SW480 (cell line): ENCODE measurements around the gene IKZF3.
A peak's percentile ranks its signal among the peaks of the same experiment; 100 is the strongest.
"Not testable (repeated sequence)": the region's sequence is repeated elsewhere in the genome, so short reads cannot be mapped to it uniquely, and the experiment has no call there.

Experiments
- DNase-seq: peaks from one replicate; pipeline ENCODE4 v3.0.0-alpha.2; 2016; ENCODE audit warnings: low spot score

Gene IKZF3

DNA sequence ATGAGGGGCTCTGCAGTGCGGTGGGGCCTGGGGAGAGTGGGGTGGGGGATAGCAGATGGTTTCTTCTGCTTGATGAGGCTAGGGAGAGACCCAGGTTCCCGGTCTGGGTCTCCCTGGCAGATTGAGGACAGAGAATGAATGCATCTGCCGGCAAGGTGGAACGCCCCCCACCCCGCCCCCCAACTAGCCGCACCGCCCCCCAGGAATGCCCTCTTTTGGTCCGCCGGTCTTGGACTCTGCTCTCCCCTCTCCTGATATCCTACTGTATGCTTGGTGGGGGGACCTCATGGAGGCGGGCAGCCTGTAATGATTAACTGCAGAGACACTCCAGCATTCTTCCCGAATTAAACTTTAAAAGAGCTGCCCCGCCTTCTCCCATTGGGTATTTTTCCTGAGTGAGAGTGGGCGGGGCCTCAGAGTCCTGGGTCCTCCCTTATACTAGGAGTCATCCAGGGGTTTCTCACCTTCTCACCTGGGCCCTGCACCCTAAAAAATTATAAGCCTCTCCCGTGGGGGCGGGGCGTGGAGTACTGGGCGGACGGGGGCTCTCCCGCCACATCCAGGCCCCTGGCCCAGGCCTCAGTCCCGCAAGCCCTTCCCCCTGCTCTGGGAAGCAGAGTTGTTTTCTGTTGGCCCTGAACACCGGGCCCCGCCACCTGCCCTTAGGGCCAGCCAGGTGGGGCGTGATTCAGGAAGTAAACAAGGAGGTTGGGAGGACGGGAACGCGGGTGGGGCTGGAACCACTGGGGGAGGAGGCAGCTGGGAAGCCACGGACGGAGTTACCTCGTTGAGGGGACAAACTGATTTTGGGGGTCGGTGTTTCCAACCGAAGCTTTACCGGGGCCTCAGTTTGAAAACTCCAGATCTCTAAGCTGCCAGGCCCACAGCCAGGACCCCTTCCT lies 124.9 kb downstream of the IKZF3 start:
- peak; percentile 95 for DNase-seq

DNA sequence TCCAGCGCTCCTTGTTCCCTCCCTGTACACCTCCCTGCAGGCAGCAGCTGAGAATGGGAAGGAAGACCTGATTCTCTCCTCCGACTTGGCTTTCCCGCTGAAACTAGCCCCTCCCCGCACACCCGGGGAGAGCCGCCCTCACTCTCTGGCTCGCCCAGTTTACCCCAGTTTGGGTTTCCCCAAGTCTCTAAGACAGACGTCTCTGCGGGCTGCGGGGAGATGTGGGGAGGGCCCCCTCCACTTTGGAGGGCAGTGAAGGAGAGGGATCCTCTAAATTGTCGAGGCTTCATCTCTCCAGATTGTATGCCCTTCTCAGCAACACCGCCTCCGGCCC lies 125.6 kb downstream of the IKZF3 start:
- peak; percentile 70 for DNase-seq

GRCh38 chr17:39737760-39738567 lies 126.1 kb downstream of the IKZF3 start, which contains the start of gene GRB7:
Gene GRB7 (plus strand): TSS chr17:39737938. CDS start chr17:39742302, 4,364 bp downstream.
- DNase-seq: peak; percentile 80

DNA sequence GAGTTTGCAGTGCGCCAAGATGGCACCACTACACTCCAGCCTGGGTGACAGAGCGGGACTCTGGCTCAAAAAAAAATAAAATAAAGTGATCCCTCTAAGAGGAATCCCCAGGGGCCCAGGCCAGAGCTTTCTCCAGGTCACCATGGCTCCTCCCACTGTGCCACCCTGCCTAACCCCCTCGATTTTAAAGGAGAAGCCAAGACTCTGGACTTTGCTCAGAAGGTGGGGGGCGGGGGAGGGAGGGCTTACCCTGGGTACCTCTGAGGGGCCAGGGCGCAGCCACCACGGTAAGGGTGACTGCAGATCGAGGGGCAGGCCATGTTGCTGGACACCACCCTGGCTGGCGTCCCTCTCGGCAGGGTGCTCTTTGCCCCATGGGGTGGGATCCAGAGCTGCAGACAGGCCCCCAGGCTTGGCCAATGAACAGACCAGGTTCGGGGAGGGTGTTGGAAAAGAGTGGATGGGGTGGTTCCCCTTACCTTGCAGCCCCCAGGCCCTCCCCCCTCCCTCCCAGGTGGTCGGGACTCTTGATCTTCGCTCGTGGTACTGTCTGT lies 126.8 kb downstream of the IKZF3 start:
- DNase-seq: no peak

- DNase-seq: peak; percentile 86
Measured at GRCh38 chr17:39736319-39737165, 127.6 kb downstream of the IKZF3 start.

- no peak for DNase-seq
Measured at GRCh38 chr17:39735882-39736281, 128.2 kb downstream of the IKZF3 start.

GRCh38 chr17:39732586-39732985 lies 131.5 kb downstream of the IKZF3 start:
- DNase-seq: no peak

GRCh38 chr17:39730095-39730921 lies 133.8 kb downstream of the IKZF3 start, which contains the start of gene MIEN1:
Gene MIEN1 (minus strand): TSS chr17:39730532. CDS start chr17:39730495, 37 bp downstream.
- peak; percentile 75 for DNase-seq

GRCh38 chr17:39729280-39729851 lies 134.7 kb downstream of the IKZF3 start:
- no peak for DNase-seq

- DNase-seq: no peak
Measured at GRCh38 chr17:39727556-39727955, 136.6 kb downstream of the IKZF3 start.

- DNase-seq: no peak
Measured at GRCh38 chr17:39726617-39727016, 137.5 kb downstream of the IKZF3 start.

GRCh38 chr17:39725923-39726322 lies 138.2 kb downstream of the IKZF3 start:
- not testable (repeated sequence) for DNase-seq

- no peak for DNase-seq
Measured at GRCh38 chr17:39724731-39725130, 139.4 kb downstream of the IKZF3 start.

DNA sequence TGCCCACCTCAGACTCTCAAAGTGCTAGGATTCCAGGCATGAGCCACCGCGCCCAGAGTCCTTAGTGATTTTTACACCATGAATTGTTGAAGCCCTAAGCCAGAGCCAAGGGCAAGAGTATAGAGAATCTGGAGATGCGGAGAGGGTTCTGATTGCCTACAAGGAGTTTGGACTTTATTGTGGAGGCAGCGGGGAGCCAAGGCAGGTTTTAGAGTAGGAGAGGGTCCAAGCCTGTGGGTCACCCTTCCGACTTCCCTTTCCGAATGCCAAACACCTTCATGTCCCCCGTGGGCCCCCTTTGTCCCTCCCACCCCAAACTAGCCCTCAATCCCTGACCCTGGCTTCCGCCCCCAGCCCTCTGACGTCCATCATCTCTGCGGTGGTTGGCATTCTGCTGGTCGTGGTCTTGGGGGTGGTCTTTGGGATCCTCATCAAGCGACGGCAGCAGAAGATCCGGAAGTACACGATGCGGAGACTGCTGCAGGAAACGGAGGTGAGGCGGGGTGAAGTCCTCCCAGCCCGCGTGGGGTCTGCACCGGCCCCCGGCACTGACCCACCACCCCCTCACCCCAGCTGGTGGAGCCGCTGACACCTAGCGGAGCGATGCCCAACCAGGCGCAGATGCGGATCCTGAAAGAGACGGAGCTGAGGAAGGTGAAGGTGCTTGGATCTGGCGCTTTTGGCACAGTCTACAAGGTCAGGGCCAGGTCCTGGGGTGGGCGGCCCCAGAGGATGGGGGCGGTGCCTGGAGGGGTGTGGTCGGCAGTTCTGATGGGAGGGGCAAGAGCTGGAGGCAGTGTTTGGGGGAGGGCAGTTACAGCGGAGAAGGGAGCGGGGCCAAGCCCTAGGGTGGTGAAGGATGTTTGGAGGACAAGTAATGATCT lies 140.9 kb downstream of the IKZF3 start:
- no peak for DNase-seq

DNA sequence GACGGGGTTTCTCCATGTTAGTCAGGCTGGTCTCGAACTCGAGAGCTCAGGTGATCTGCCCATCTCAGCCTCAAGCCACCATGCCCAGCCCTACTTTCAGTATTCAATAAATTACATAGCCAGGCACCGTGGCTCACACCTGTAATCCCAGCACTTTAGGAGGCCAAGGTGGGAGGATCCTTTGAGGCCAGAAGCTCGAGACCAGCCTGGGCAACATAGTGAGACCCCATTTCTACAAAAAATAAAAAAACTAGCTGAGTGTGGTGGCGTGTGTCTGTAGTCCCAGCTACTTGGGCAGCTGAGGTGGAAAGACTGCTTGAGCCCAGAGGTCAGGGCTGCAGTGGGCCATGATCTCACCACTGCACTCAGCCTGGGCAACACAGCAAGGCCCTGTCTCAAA lies 142.0 kb downstream of the IKZF3 start:
- no peak for DNase-seq

- DNase-seq: no peak
Measured at GRCh38 chr17:39719563-39720355, 144.4 kb downstream of the IKZF3 start.

- no peak for DNase-seq
Measured at GRCh38 chr17:39717660-39718059, 146.5 kb downstream of the IKZF3 start.

DNA sequence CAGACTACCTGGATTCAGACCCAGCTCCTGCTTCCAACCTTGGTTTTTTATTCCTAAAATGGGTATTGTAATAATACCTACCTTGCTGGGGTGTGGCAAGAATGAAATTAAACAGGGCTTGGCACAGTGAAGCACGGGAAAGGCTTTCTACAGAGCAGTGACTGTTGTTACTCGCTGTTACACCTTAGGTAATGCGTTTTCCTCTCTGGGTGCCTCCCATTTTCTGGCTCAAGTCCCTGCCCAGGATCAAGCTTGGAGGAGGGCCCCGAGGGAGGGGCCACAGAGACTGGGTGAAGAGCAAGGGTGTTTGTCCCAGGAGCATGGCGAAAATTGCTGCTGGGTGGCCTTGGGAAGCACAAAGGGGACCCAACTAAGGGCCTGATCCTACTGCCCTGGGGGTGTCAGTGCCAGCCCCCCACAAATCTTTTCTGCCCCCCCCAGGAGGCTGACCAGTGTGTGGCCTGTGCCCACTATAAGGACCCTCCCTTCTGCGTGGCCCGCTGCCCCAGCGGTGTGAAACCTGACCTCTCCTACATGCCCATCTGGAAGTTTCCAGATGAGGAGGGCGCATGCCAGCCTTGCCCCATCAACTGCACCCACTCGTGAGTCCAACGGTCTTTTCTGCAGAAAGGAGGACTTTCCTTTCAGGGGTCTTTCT lies 147.1 kb downstream of the IKZF3 start:
- no peak for DNase-seq
